Activated CD4-positive, CD25-positive, alpha-beta regulatory T cell treated with anti-CD3 and anti-CD28 coated beads, Interleukin-2, amount 50 U/mL, for 24 hours (primary cell): ENCODE results near the gene HIVEP3.

Source experiments
- ATAC-seq, 2 donors: fragments of 150-1000 bp; cut with Tn5 transposase; one replicate each; pipeline ENCODE4 v1.10.0; 2021; ENCODE audit warnings: mild to moderate bottlenecking in 1 of 2, moderate library complexity in 1 of 2

The HIVEP3 gene

DNA sequence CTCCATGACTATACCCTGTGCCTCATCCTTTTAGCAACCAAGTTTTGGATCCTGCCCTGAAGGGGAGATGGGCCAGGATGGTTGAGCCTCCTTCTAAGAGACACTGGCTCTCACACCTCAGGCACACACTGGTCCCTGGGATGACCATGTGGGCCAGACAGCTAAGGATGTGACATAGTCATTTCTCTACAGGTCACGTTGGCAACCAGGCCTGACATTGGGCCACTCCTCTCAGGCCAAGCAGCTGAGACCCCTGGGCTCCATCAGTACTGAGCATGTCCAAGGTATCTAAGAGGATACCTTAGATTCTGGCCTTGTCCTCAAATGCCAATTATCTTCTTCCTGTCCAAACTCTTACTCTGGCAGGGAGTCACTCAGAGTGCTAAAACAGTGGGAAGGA, 238.7 kb downstream of the HIVEP3 start:
- ATAC-seq: no peak

DNA sequence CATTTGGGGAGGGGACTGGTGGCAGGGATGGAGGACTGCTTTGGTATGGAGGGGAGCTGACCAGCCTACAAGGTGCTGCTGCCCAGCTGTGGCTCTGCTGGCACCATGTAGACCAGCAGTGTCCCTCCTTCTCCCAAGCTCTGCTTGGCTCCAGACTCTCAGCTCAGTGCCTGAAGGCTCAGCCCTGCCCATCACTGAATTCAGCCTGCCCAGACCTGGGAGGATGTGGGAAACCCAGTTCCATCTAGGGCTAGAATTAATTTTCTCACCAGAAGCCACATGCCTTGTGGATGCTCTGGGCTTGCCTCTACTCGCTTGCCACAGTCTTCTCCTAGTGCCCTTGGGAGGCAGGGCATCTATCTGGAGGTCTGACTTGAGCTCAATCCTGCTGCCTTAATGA, 239.2 kb downstream of the HIVEP3 start:
- no peak for ATAC-seq

DNA sequence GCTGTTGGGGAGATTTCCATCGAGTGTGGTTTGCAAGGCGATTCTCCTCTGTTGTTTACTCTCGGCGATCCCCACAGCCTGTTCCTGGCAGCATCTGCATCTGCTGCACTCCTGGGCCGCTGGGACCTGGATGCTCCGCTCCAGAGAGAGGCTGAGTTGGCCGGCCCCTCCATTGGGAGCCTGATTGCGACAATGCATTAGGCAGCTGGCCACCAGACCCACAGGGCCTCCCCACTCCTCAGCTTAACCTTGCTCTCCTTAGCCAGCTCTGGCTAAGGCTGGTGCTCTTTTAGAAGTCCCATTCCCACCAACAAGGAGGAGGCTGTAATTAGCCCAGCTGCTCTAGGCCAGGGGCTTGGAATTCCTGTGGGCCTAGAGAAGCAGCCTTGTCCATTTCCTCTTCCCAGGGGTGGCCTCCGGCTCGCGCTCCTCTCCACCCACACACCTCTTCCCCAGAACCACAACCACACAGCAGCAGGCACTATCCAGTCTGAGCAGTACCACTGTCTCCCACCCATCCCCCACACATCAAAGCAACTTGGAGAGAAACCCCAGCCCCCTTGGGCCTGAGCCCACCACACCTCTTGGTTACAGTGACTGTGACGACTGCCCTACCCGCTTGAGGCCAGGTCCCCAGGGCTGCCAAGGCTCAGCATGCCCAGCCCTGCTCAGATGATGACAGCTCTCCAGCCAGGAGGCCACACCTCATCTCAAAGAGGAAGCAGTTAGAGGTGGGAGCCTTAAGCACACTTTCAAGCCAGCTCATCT, 240.4 kb downstream of the HIVEP3 start:
- ATAC-seq: peak in 1 of 2 donors; percentile 50

DNA sequence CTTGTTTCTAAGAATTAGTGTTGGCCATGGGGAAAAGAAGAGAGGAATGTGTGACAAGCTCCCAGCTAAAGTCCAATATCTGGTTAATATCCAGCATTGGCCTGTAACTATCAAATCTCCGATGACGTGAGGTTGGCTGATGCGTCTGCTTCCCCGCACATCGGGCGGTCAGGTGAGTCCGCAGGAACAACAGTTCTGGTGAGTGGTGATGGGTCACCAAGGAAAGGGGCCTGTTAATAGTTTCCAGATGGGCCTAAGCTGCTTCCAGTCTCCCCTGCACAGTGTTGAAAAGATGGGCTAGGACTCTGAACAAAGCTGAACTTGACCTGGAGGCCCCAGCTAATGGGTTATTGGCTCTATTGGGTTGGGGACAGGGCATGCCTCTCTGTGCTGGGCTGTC, 241.1 kb downstream of the HIVEP3 start:
- no peak for ATAC-seq

DNA sequence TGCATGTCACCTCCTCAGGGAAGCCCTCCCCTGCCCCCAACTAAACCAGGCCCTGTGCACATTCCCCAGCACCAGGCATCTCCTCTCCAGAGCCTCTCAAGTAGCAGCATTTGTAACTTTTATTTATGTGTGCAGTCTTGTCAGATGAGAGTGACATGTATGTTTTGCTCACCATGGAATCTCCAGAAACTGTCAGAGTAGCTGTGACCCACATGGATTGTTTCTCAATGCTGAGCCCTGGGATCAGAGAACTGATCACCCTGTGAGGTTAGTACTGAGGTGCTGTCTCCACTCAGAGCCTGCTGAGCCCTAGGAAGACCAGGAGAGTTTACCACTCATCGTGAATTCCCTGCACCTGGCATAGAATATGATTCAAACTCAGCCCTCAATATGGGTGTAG, 243.3 kb downstream of the HIVEP3 start:
- no peak for ATAC-seq

DNA sequence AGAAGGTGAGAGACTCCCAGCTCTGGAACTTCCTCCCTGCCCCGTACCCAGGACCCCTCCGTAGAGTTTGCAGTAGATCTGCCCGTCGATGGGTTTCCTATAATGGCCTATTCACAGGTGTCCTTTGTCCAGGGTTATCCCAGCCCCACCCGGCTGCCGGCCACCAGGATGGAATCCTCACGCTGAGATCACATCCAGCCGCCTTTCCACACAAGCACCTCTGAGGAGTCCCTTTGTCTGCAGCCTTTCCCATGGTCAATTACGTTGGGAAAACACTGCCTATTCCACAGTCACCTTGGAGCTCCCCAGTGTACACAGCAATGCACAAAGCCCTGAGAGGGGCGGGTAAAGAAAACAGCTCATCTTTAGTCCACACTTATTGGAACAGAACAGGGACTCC, 244.2 kb downstream of the HIVEP3 start:
- ATAC-seq: no peak

DNA sequence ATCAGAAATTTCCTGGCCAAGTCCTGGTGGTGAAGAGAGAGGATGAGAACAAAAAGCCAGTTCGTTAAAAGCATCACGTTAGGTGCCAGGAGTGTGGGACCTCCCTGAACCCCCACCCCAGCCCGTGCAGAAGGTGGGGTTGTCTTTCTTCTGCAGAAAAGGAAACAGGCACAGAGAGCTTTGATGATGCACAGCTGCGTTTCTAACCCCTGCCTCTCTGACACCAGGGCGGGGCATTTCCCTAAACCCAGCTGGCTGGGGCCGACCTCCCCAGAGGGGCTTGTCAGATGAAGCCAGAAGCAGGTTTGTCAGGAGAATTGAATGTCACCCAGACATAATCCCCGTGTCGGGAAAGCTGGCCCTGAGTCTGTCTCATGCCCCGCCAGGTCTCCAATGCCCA, 244.9 kb downstream of the HIVEP3 start:
- peak; percentile 53 to 66 for ATAC-seq

DNA sequence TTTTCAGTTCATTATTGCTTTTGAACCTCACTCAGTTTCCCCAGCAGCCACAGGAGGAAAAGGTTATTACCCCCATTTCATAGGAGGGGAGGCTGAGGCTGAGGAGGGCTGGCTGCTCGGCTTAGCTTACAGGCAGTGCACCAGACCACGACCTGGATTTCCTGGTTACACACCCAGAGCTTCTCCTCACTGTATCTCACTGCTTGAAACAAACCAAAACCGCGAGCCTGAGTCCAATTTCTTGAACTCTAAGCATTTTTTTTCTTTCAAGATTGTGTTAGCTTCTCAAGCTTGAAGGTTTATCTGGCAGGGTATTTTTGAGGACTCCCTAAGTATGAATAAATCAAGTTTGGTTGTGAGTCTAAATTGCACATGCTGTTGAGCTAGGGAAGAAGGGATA, 245.3 kb downstream of the HIVEP3 start:
- peak; percentile 57 to 66 for ATAC-seq

DNA sequence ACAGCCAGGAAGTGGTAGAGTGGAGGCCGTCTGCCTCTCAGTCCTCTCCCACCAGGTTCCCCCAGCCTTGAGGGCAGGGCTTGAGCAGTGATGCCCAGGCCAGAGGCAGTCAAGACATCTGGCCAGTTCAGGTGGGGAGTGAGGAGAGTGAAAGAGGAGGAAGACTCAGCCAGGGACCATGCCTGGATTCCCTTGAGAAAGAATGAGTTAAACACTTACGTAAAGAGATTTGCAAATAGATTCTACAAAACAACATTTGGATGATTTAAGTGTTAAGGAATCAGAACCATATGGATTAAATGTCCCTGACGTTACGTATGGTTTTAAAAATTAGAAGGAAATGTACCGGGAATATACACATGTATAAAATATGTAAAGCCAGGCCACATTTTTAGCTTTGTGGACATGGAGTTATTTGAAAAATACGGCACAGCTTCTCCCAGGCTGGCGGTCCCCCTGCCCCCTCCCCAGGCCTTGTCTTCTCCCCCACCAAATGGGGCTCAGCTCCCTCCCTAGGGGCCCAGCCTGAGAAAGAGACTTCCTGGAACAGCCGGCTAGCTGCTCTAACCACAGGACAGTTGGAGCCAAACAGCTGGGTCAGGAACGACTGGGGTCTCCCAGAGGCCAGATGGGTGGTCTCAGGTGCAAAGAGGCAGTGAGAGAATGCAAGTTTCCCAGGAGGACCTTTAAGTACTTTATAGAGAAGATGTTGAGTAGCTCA, 245.9 kb downstream of the HIVEP3 start:
- no peak for ATAC-seq

DNA sequence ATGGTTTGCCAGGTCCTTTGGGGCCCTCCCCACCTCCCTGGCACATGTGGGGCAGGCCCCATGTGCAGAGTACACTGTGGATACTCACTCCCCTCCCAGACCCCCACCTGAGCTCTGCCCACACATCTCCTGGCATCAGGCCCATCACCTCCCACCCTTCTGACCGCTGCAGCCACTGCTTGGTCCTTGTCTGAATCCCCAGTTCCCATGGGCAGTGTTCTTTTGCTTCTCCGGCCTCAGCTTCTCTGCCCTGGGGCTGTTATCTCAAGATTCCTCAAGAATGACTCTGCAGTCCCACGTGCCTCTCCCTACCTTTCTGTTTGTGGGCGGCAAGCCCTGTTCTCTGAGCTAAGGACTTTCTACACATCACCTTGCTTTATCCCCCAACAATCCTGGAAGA, 246.5 kb downstream of the HIVEP3 start:
- ATAC-seq: no peak

DNA sequence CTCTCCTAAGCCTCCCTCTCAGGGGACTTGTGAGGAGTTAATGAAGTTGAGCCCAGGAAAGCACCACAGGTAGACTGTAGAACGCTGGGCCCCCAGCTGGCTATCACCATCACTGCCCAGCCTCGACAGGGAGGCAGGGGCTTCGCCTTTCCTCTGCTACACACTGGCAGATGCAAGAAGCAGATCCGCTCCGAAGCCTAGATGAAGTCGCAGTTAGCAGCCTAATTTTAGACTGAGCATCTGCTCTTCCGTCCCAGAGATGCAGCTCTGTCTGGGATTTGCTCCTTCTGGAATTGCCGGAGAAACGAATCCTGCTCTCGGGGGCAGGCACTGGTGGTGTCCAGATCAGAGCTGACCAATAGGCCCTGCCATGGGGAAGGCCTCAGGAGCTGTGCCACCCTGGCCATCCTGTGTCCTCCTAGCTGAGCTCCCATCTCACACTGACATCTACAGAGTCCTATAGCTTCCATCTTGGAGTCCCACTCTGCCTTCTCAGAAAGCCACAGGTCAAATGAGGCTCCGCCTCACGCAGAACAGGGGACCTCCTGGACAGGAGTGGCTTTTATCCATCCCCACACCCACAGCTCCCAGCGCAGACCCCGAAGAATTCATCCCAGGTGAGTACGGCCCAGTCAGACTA, 247.5 kb downstream of the HIVEP3 start:
- ATAC-seq: no peak

DNA sequence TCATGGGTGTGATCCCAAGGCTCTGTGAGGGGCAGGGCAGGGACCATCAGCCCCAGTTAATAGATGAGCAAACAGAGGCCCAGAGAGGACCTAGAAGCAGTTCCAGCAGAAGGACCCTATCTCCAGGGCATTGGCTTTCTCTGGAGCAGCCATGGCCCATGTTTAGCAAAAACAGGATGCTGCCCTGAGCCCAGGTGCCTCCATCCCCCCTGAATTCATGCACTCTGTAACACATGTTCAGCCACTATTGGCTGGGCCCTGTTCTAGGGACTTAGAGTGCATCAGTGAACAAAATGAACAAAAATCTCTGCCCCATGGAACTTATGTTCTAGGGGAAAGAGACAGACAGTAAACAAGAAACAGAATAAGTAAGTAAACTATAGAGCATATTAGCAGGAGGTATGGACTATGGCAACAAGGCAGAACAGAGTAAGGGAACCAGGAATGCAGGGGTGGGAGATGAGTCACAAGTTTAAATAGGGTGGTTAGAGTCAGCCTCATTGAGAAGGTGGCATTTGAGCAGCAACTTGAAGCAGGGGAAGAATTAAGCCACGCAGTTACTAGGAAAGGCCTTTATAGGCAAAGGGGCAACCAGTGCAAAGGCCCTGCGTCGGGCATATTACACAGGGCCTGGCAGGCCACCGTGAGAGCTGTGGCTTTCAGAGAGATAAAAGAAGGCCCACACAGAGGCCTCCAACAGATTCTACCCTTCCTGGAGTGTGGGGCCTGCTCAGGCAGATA, 248.3 kb downstream of the HIVEP3 start:
- ATAC-seq: peak; percentile 39 to 61

DNA sequence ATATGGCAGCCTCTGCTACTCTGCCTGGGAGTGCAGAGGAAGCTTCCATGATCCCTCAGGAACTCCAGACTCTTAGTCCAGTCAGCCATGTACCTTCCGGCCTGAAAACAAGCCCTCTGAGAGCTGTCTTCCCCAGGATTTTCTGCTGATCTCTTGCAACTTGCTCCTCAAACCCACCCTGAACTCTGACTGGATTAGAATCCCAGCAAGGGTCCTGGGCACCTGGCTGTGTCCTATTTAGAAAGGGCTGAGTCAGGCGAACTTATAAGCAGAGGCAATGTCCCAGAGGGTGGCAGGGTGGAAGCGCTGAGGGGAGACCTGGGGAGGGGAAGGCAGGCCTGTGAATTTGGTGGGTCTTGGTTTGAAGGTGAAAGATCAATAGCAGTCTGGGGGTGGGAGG, 249.8 kb downstream of the HIVEP3 start:
- ATAC-seq: no peak

DNA sequence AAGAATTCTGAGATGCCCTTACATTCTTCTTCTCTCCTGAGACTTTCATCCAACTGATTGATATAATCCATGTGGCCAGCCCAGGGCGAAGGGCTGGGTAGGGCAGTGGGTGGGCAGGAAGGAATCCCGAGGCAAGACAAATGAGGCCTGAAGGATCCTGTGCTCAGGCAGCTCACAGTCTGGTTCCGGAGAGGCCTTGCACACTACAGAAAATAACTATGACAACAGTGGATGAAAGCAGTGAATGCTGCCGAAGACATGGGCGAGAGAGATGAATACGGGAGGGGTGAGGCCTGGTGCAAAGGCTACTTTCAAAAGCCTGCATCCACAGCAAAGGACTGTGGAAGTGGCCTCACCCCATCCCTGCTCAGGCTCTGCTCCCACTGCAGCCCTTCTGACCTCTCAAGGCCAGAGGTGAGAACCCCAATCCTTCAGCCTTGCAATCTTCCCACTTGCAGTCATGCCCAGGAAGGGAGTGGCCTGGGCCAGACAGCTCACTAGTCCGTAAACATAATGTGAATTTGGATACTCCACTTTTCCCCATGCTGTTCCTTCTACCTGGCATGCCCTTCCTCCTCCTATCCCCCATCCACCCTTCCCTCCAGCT, 250.6 kb downstream of the HIVEP3 start:
- no peak for ATAC-seq

DNA sequence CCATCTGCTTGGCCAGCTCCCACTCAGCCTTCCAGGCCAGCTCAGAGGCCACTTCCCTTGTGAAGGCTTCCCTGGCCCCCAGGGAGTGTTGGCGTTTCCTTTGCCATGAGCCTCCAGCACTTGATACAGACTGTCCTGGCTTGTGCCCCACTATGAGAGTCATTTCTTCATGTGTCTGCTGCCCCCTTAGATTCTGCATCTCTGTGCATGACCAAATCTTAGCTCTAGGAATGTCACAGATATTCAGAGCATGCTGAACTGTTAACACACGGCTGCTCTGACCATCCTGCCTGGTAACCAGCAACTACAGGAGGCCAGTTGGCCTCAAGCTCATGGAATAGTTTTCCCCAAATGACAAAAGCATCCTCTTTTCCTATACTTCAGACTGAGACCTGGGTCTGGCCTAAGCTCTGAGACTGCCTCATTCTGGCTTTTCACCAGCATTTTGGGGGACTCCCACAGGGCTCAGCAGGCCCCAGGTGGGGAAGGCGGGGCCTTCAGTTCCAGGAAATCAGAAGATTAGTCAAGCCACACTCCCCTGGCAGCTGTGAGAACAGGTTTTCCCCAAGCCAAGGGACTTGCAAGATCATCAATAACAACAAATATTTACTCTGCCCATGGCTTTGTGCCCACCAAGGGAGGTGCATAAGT, 251.6 kb downstream of the HIVEP3 start:
- peak; percentile 82 to 85 for ATAC-seq

DNA sequence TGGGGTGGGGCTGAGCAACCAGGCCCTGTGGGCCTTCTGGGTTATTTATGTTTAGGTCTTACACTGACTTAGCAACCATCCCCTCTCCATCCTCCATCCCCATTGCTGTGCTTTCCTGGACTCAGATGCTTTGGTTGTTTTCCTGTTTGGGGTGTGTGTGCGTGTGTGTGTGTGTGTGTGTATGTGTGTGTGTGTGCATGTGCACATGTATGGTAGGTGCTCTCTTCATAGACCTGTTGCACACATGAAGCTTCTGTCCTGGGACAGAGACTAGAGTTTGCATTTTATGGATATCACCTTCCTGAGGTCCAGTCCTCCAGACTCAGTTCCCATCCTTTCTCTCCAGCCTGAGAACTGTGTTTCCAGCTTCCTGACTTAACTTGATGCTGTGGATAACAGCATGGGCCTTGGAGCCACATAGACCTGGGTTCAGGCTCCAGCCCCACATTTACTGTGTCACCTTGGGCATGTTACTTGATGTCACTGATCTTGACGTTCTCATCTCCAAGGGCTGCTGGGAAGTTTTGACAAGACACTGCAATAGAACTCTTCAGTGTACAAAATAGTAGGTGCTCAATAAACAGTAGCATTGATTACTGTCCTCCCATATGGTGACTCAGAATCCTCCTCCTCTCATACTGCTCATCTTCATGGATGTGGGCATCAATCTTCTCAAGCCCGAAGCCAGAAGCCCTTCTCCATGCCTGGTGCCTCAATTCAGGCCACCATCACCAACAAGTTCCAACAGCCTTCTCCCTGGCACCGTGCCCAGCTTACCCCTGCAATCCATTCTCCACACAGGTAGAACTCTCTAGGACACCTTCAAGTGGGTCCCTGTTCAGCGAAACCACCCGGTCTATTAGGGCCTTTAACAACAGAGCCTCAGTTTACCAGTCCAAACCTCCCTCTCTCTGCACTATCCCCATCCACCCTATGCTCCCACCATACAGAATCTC, 252.5 kb downstream of the HIVEP3 start:
- no peak for ATAC-seq

DNA sequence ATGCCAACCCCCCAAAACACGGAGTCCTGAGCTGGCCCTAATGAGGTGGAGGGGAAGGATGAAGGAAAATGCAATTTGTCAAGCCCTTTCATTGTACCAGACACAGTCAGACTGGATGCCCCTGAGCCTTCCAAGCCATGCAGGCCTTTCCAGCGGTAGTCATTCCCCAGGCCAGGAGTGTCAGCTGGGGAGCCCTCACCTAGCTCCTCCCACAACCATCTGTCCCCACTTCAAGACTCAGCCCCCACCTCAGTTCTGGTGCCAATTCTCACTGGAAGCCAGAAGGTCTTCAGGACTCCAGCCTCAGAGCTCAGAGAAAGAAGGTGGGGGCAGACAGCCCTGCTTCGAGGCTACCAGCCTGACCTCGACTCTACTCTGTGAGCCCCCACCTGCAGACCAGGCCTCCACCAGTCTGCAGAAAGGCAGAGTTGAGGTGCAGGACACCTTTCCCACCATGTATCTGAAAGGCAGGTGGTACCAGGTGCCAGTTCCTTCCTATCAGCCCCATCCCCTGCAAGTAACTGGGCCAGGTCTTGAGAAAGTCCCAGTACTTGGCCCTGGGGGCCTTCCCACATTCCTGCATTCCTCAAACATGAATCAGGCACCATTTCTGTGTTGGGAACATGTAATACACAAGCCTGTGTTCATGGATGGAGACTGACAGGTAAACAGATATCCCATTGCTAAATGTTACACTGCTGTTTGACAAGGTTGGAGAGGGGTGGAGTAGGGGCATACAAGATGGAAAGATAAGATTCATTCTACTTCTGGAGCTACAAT, 253.7 kb downstream of the HIVEP3 start:
- no peak for ATAC-seq

DNA sequence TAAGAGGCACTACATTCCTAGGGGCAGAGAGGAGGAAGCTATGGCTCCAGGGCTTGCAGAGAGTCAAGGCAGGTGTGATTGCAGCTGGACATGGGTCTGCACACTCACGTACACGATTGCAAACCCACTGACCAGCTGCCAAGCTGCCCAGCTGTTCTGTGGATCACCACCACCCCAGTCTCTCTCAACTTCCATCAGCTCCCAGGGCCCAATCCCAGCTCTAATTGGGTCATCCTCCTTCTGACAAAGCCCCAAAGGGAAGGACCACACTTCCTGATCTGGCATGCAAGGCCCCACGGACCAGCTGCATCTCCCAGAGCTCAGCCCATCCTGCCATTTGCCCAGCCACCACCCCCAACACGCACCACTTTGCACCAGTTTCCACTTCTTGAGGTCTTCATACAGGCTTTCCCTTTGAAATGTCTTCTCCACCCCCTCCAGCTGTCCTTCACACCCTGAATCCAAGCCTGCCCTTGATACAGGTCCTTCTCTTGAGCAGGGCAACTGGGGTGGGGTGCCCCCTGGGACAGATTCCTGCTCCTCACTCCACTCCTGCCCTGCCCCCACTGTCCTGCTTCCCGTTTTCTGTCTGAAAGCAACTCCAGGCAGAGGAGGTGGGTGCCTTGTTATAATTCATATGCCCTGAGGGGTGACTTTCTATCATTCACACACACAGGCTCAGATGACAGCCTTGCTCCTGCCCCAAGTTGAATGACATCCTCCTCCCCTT, 254.9 kb downstream of the HIVEP3 start:
- no peak for ATAC-seq

DNA sequence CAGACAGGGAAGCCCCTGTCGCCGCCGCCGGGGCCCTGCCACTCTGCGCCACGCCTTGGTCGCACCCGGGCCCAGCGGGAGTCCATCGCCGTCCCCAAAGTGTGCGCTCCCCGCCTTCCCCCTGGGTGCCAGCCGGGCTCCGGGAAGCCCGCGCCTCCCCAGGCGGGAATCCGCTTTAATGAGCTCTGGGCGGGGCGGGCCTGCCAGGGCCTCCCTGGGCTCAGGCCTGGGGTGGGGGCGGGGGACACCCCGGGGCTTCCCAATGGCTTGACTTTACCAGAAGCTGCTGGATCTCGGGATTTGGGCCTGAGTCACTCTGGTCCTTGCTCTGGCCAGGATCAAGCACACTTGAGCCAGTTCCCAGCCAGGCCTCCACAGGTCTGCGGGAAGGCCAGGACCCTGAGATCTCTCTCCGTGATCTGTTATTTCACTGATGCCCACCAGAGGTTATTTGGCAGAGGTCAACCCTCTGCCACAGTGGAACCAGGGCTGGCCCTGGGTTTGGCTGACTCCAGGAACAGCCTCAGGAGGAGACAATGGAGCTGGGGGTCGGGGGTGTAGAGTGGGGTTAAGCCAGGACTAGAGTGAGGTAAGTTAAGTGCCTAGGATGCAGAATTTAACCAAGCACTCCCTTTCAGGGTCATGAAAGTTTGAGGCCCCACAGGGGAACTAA, 255.8 kb downstream of the HIVEP3 start:
- no peak for ATAC-seq
